ENCODE results near the gene NTRK3. TPM values are rescaled to one million over a fixed set of nuclear protein-coding genes. Genes with fewer than 3 reads are reported as not detected.

NTRK3 gene
- total and polyA plus RNA-seq, 2 of the 8 experiments (the other 6 are each of a cell fraction or from before 2014, with no cell fraction given): 4.5 to 6.8 TPM

GRCh38 chr15:88013111-88013510 is 243.4 kb downstream of the NTRK3 start:
- no peak for FAIRE-seq
- no peak overlapping the region for H3K56ac ChIP-seq (replicated peaks; ENCODE audit: insufficient read length, low read depth, low read length)
- no peak for DNase-seq (ENCODE audit: low read depth in 1 of 2, low spot score in 2 of 2)
- H4K5ac ChIP-seq (ENCODE audit: insufficient read length, low read depth, low read length): no peak overlapping the region
- H2BK5ac ChIP-seq (ENCODE audit: low read depth, low read length): no peak overlapping the region
- H2BK120ac ChIP-seq (replicated peaks; ENCODE audit: low read depth, low read length): no peak overlapping the region
- CTCF ChIA-PET (ENCODE audit: partially characterized antibody): interaction anchor here (1.2 to 3.3 kb wide), 2 partner anchors 9 to 10 kb away, joined by 3 to 8 read pairs; no protein-coding TSS in a partner anchor
- no peak overlapping the region for H3K4me3 ChIP-seq (ENCODE audit: extremely low read depth in 1 of 4, insufficient read depth in 2 of 4, low read depth in 3 of 4, low read length in 4 of 4)
- H3K4ac ChIP-seq (replicated peaks; ENCODE audit: insufficient read length, low read depth, low read length): no peak overlapping the region
- no peak overlapping the region for H2AK5ac ChIP-seq (ENCODE audit: low read depth, low read length)
- H3K23me2 ChIP-seq (ENCODE audit: low read depth, low read length): no peaks in the 10 kb centered on the region
- POLR2A ChIA-PET (ENCODE audit: partially characterized antibody): no interaction called here
- H3K27ac ChIP-seq (ENCODE audit: low read depth, low read length): no peak overlapping the region
- H3K79me1 ChIP-seq (ENCODE audit: low read depth, low read length): no peaks in the 10 kb centered on the region
- no peak overlapping the region for H3K9ac ChIP-seq (replicated peaks in 1 of 4; ENCODE audit: extremely low read depth in 1 of 4, low read depth in 3 of 4, low read length in 3 of 4)
- H2BK12ac ChIP-seq (ENCODE audit: low read depth, low read length): no peak overlapping the region
- H3K36me3 ChIP-seq (ENCODE audit: control insufficient read depth in 2 of 4, insufficient read depth in 4 of 4, low read length in 3 of 4): no peaks in the 10 kb centered on the region
- 91% methylated on average over 7 of the region's 8 CpGs; no CpG with 5 or more reads in 1 of the 2 experiments for WGBS, 2 experiments (ENCODE audit: extremely low coverage in 1 of 2, insufficient coverage in 1 of 2, insufficient read length in 1 of 2, insufficient replicate concordance in 2 of 2, low coverage in 1 of 2, low lambda C conversion rate in 2 of 2, missing lambda C conversion rate in 1 of 2)
- H3K4me2 ChIP-seq (ENCODE audit: insufficient read depth in 1 of 2, low read depth in 2 of 2, low read length in 2 of 2): no peak overlapping the region
- H3K14ac ChIP-seq (ENCODE audit: insufficient read length): no peak overlapping the region
- H3K18ac ChIP-seq (ENCODE audit: extremely low read depth, low read length): no peak overlapping the region
- H3K27me3 ChIP-seq (replicated peaks in 1 of 4; ENCODE audit: control insufficient read depth in 3 of 4, extremely low read depth in 1 of 4, insufficient read depth in 3 of 4, low read length in 3 of 4): no peaks in the 10 kb centered on the region
- H4K20me1 ChIP-seq (replicated peaks in 1 of 2; ENCODE audit: control insufficient read depth in 1 of 2, insufficient read depth in 2 of 2, low read length in 2 of 2): no peaks in the 10 kb centered on the region
- H4K8ac ChIP-seq (ENCODE audit: extremely low read depth, insufficient read depth, low read length): no peak overlapping the region
- H3K4me1 ChIP-seq (replicated peaks in 1 of 4; ENCODE audit: control insufficient read depth in 3 of 4, insufficient read depth in 4 of 4, low read length in 3 of 4): peaks cover 2 to 15% (median 8%) of the 10 kb centered on the region in 4 experiments; a peak in 5 of 7 replicates
- H3K9me3 ChIP-seq (ENCODE audit: insufficient read depth in 2 of 2, low read depth in 1 of 2, low read length in 1 of 2): no peaks in the 10 kb centered on the region
- no peak overlapping the region for H2AFZ ChIP-seq (ENCODE audit: low read length)
- H2BK15ac ChIP-seq (ENCODE audit: low read length): no peak overlapping the region
- H3K79me2 ChIP-seq (ENCODE audit: control insufficient read depth in 1 of 2, insufficient read depth in 2 of 2, low read length in 2 of 2): no peaks in the 10 kb centered on the region
- no peak overlapping the region for H2BK20ac ChIP-seq (ENCODE audit: low read length)
- no peak overlapping the region for H3K23ac ChIP-seq (ENCODE audit: insufficient read length)
- no peak overlapping the region for H4K91ac ChIP-seq (replicated peaks; ENCODE audit: insufficient read length, low read length)
- no peak for TF ChIP-seq NRF1 (IDR thresholded peaks at IDR 0.05; ENCODE audit: low read depth, low read length)
- TF ChIP-seq RFX5 (IDR thresholded peaks at IDR 0.05; ENCODE audit: borderline replicate concordance, low read depth, low read length): no peak
- no peak for TF ChIP-seq JUN (IDR thresholded peaks at IDR 0.05; ENCODE audit: low read depth, low read length)
- no peak for TF ChIP-seq RAD21 (IDR thresholded peaks at IDR 0.05 in 1 of 2, conservative IDR thresholded peaks at IDR 0.05 in 1 of 2; ENCODE audit: low read depth in 2 of 2, low read length in 2 of 2)
- no peak for TF ChIP-seq SP2 (IDR thresholded peaks at IDR 0.05; ENCODE audit: low read length)
- no peak for TF ChIP-seq TAF7 (optimal IDR thresholded peaks at IDR 0.05; ENCODE audit: borderline replicate concordance, low read depth, low read length)
